Measurements from ENCODE around the gene OR7A17. TPM values are rescaled to one million over a fixed set of nuclear protein-coding genes. Genes with fewer than 3 reads are reported as not detected.

The OR7A17 gene
- total RNA-seq, 1 donor, result not detected

GRCh38 chr19:14890643-14891379, 4.9 kb upstream of the OR7A17 start:
- H3K4me3 ChIP-seq (ENCODE audit: low read depth, low read length), result no peak overlapping the region
- no peak for DNase-seq (ENCODE audit: low read depth)
- no peak for TF ChIP-seq CTCF (IDR thresholded peaks at IDR 0.05; ENCODE audit: insufficient read depth, low read length)

GRCh38 chr19:14889994-14890642, 4.2 kb upstream of the OR7A17 start:
- TF ChIP-seq CTCF (IDR thresholded peaks at IDR 0.05; ENCODE audit: insufficient read depth, low read length), result no peak
- no peak for DNase-seq (ENCODE audit: low read depth)
- no peak overlapping the region for H3K4me3 ChIP-seq (ENCODE audit: low read depth, low read length)

- peak; percentile 23 for DNase-seq (ENCODE audit: low read depth)
- no peak overlapping the region for H3K4me3 ChIP-seq (ENCODE audit: low read depth, low read length)
- TF ChIP-seq CTCF (IDR thresholded peaks at IDR 0.05; ENCODE audit: insufficient read depth, low read length), result peak; percentile 48
Observed at GRCh38 chr19:14871619-14872230, 14.2 kb downstream of the OR7A17 start.

- DNase-seq (ENCODE audit: low read depth), result no peak
- TF ChIP-seq CTCF (IDR thresholded peaks at IDR 0.05; ENCODE audit: insufficient read depth, low read length), result no peak
- H3K4me3 ChIP-seq (ENCODE audit: low read depth, low read length), result no peak overlapping the region
Observed at GRCh38 chr19:14868497-14868896, 17.4 kb downstream of the OR7A17 start.

- H3K4me3 ChIP-seq (ENCODE audit: low read depth, low read length), result no peak within 1 kb of the TSS
- no peak for DNase-seq (ENCODE audit: low read depth)
- no peak for TF ChIP-seq CTCF (IDR thresholded peaks at IDR 0.05; ENCODE audit: insufficient read depth, low read length)
Observed at GRCh38 chr19:14848822-14849221, 37.1 kb downstream of the OR7A17 start, which contains the start of gene OR7A10. Gene OR7A10 (minus strand): TSS chr19:14848922. CDS start chr19:14841877, 7,045 bp downstream.

GRCh38 chr19:14843578-14843977, 42.4 kb downstream of the OR7A17 start:
- no peak for DNase-seq (ENCODE audit: low read depth)
- no peak overlapping the region for H3K4me3 ChIP-seq (ENCODE audit: low read depth, low read length)
- no peak for TF ChIP-seq CTCF (IDR thresholded peaks at IDR 0.05; ENCODE audit: insufficient read depth, low read length)

Data from fibroblast of the aortic adventitia (primary cell).